Activated CD8-positive, alpha-beta memory T cell treated with anti-CD3 and anti-CD28 coated beads for 1 hour (primary cell): ENCODE measurements around the gene PTPN20.

Source experiments
- DNase-seq, 2 donors: peaks; one replicate each; pipeline ENCODE4 v3.0.0-alpha.2; 2020; ENCODE audit warnings: low read depth in 1 of 2; ENCODE audit errors: extremely low read depth in 1 of 2

PTPN20 gene

GRCh38 chr10:47031901-47032465 is 120.8 kb downstream of the PTPN20 start:
- no peak for DNase-seq

GRCh38 chr10:47033081-47033480 is 121.9 kb downstream of the PTPN20 start:
- no peak for DNase-seq

- no peak for DNase-seq
Measured at GRCh38 chr10:47033541-47034270, 122.5 kb downstream of the PTPN20 start.

GRCh38 chr10:47034441-47035051 is 123.3 kb downstream of the PTPN20 start:
- DNase-seq, result no peak

- DNase-seq, result no peak
Measured at GRCh38 chr10:47035171-47035818, 124.1 kb downstream of the PTPN20 start.

GRCh38 chr10:47035819-47036337 is 124.7 kb downstream of the PTPN20 start:
- DNase-seq, result no peak

- no peak for DNase-seq
Measured at GRCh38 chr10:47036771-47037170, 125.5 kb downstream of the PTPN20 start.

GRCh38 chr10:47037654-47038425 is 126.6 kb downstream of the PTPN20 start:
- no peak for DNase-seq

- DNase-seq, result no peak
Measured at GRCh38 chr10:47038881-47039561, 127.8 kb downstream of the PTPN20 start.

GRCh38 chr10:47039562-47039913 is 128.3 kb downstream of the PTPN20 start:
- no peak for DNase-seq

- no peak for DNase-seq
Measured at GRCh38 chr10:47040041-47040491, 128.8 kb downstream of the PTPN20 start.

- no peak for DNase-seq
Measured at GRCh38 chr10:47040681-47041080, 129.5 kb downstream of the PTPN20 start.

- no peak for DNase-seq
Measured at GRCh38 chr10:47041396-47042198, 130.4 kb downstream of the PTPN20 start.

- no peak for DNase-seq
Measured at GRCh38 chr10:47042199-47042473, 130.9 kb downstream of the PTPN20 start.

GRCh38 chr10:47042780-47043750 is 131.8 kb downstream of the PTPN20 start:
- DNase-seq, result no peak

GRCh38 chr10:47043928-47044538 is 132.8 kb downstream of the PTPN20 start:
- DNase-seq, result no peak

GRCh38 chr10:47044741-47045140 is 133.5 kb downstream of the PTPN20 start:
- no peak for DNase-seq

GRCh38 chr10:47045331-47045861 is 134.2 kb downstream of the PTPN20 start:
- no peak for DNase-seq
